Loucy (cell line): Measurements from ENCODE around the gene FOXA1.

Experiments
- H2AFZ ChIP-seq: fragments of 200-600 bp; sonication (generic); 2 replicates; pipeline ENCODE4 v1.6.0; 2016; ENCODE audit warnings: antibody characterized with exemption, mild to moderate bottlenecking, low read length, moderate library complexity
- H3F3A ChIP-seq: fragments of 200-600 bp; 2 replicates; pipeline ENCODE4 v1.6.0; 2016; ENCODE audit warnings: antibody characterized with exemption, low read depth, mild to moderate bottlenecking
- H3K27me3 ChIP-seq: fragments of 200-600 bp; sonication (generic); 2 replicates; pipeline ENCODE4 v1.6.1; 2014; ENCODE audit warnings: low read length, mild to moderate bottlenecking; ENCODE audit not compliant: insufficient read depth, poor library complexity, severe bottlenecking
- H3K36me3 ChIP-seq: fragments of 200-600 bp; sonication (generic); 2 replicates; pipeline ENCODE4 v1.6.1; 2016; ENCODE audit warnings: low read length; ENCODE audit not compliant: insufficient read depth
- H3K4me1 ChIP-seq: fragments of 200-600 bp; sonication (generic); 2 replicates; pipeline ENCODE4 v1.5.1; 2014; ENCODE audit warnings: low read length, mild to moderate bottlenecking; ENCODE audit not compliant: insufficient read depth, poor library complexity, severe bottlenecking
- H3K4me2 ChIP-seq: fragments of 200-600 bp; sonication (generic); 2 replicates; pipeline ENCODE4 v1.6.0; 2014; ENCODE audit warnings: antibody characterized with exemption, low read length, low read depth, mild to moderate bottlenecking; ENCODE audit not compliant: poor library complexity, severe bottlenecking
- H3K4me3 ChIP-seq: fragments of 200-600 bp; sonication (generic); 2 replicates; pipeline ENCODE4 v1.5.1; 2014; ENCODE audit warnings: low read length, mild to moderate bottlenecking, mixed read lengths; ENCODE audit not compliant: poor library complexity, severe bottlenecking
- H3K79me2 ChIP-seq: fragments of 200-600 bp; sonication (generic); 2 replicates; pipeline ENCODE4 v1.6.1; 2014; ENCODE audit warnings: low read length; ENCODE audit not compliant: insufficient read depth
- H3K9ac ChIP-seq: fragments of 200-600 bp; sonication (generic); 2 replicates; pipeline ENCODE4 v1.6.0; 2014; ENCODE audit warnings: mild to moderate bottlenecking, low read depth, low read length, moderate library complexity; ENCODE audit not compliant: poor library complexity, severe bottlenecking
- H3K9me2 ChIP-seq: fragments of 200-600 bp; sonication (generic); replicated peaks from 2 replicates; pipeline ENCODE4 v1.6.1; 2016; ENCODE audit warnings: low read depth, low read length, mixed read lengths
- H3K9me3 ChIP-seq: fragments of 200-600 bp; sonication (generic); 2 replicates; pipeline ENCODE4 v1.6.1; 2014; ENCODE audit warnings: mild to moderate bottlenecking, antibody characterized with exemption, low read length, low read depth; ENCODE audit not compliant: insufficient read depth
- H4K20me1 ChIP-seq: fragments of 200-600 bp; sonication (generic); 2 replicates; pipeline ENCODE4 v1.6.0; 2014; ENCODE audit warnings: antibody characterized with exemption, low read length, mild to moderate bottlenecking; ENCODE audit not compliant: insufficient read depth, poor library complexity, severe bottlenecking
- CTCF ChIP-seq: fragments of 200-600 bp; sonication (generic); conservative IDR thresholded peaks from 2 replicates; pipeline ENCODE4 v1.5.1; 2014; ENCODE audit warnings: mild to moderate bottlenecking, antibody characterized with exemption, low read length
- EZH2phosphoT487 ChIP-seq: fragments of 200-600 bp; IDR thresholded peaks from 2 replicates; pipeline ENCODE4 v1.6.1; 2018; ENCODE audit warnings: antibody characterized with exemption, mild to moderate bottlenecking, moderate library complexity, borderline replicate concordance

FOXA1 gene

GRCh38 chr14:37600880-37601741 is 6.1 kb upstream of the FOXA1 start:
- Histone ChIP-seq H3K9me2 (no peaks in the 10 kb centered on the region), H3K9me3 (peaks cover 2% of the 10 kb centered on the region; the same call in 1 of the 2 replicates), H3K36me3 (no peaks in the 10 kb centered on the region), H2AFZ (no peak overlapping the region), H3K27me3 (no peaks in the 10 kb centered on the region), H3K4me1 (no peaks in the 10 kb centered on the region), H3K9ac (no peak overlapping the region), H3K4me2 (no peak overlapping the region), H4K20me1 (no peaks in the 10 kb centered on the region), H3F3A (no peaks in the 10 kb centered on the region), H3K79me2 (no peaks in the 10 kb centered on the region), H3K4me3 (no peak overlapping the region)
- no peak for TF ChIP-seq CTCF
- TF ChIP-seq EZH2phosphoT487, result no peak

DNA sequence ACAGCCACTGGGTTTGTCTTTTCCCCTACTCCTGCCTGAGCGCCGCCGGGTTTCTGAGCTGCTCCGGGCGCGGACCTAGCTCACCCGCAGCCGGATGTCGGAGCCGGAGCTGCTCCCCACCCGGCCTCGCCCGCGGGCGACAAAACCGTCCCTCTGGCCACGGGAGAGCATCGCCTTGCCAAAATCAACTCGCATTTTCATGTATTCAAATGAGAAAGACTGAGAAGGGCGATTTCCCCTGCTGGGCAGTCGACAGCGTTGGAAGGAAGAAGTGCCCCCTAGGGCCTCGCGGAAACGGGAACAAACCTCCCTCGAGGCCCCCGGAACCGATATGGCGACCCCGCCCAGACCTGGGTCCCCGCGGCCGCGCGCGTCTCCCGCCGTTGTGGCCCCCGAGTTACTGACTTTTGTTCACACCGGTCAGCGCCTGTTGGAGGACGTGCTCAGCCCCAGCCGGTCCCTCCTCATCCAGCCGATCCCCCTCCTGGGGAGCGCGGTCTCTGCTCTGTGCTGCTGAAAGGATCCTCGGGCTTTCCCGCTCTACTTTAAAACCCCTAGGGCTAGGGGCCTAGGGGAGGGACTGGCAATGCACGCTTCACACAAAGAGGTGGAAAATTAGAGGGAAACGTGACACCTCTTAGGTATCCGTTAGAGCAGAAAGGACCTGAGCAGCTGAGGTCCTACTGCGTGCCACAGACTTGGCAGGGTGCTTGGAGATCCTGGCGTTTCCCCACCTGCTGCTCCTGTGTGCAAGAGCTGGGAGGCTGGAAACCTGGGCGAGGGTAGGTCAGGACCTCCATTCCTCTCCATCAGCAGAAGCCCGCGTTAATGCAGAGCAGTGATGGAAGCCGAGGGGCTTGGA is 4.7 kb upstream of the FOXA1 start:
- Histone ChIP-seq H3K4me2 (no peak overlapping the region), H2AFZ (no peak overlapping the region), H3K27me3 (no peaks in the 10 kb centered on the region), H3F3A (no peaks in the 10 kb centered on the region), H3K9me2 (no peaks in the 10 kb centered on the region), H3K9me3 (peaks cover 2% of the 10 kb centered on the region; the same call in 1 of the 2 replicates), H3K36me3 (no peaks in the 10 kb centered on the region), H4K20me1 (no peaks in the 10 kb centered on the region), H3K4me3 (no peak overlapping the region), H3K9ac (no peak overlapping the region), H3K4me1 (no peaks in the 10 kb centered on the region), H3K79me2 (no peaks in the 10 kb centered on the region)
- TF ChIP-seq CTCF (no peak), EZH2phosphoT487 (no peak)

GRCh38 chr14:37598747-37599506 is 3.9 kb upstream of the FOXA1 start:
- Histone ChIP-seq H3F3A (no peaks in the 10 kb centered on the region), H3K4me1 (no peaks in the 10 kb centered on the region), H3K9me3 (peaks cover under 1% of the 10 kb centered on the region; the same call in 1 of the 2 replicates), H3K27me3 (no peaks in the 10 kb centered on the region), H3K4me3 (no peak overlapping the region), H3K36me3 (no peaks in the 10 kb centered on the region), H3K9ac (no peak overlapping the region), H3K9me2 (no peaks in the 10 kb centered on the region), H3K79me2 (no peaks in the 10 kb centered on the region), H2AFZ (no peak overlapping the region), H3K4me2 (no peak overlapping the region), H4K20me1 (no peaks in the 10 kb centered on the region)
- TF ChIP-seq CTCF (no peak), EZH2phosphoT487 (no peak)
